ENCODE results near the gene GRIK3.

GRCh38 chr1:36965275-36966159, 68.8 kb downstream of the GRIK3 start:
- TF ChIP-seq POLR2A (IDR thresholded peaks at IDR 0.05; ENCODE audit: low read length) (no peak), GATA1 (IDR thresholded peaks at IDR 0.05; ENCODE audit: low read depth, low read length) (no peak)
